Astrocyte (in vitro differentiated cells and primary cell): Measurements from ENCODE around the gene ENOSF1. TPM values are rescaled to one million over a fixed set of nuclear protein-coding genes. Genes with fewer than 3 reads are reported as not detected.

Experiments used
- DNase-seq: peaks from one replicate; pipeline ENCODE4 v3.0.0-alpha.2; 2010; ENCODE audit warnings: low read depth
- FAIRE-seq: peaks from 2 replicates; lab custom pipeline; 2011; peaks lifted over from hg19 to GRCh38; lab: Jason Lieb, UNC
- H2AFZ ChIP-seq: 2 replicates; pipeline ENCODE4 v1.6.0; 2012; ENCODE audit warnings: low read depth, low read length, inconsistent platforms
- H3K27ac ChIP-seq: 2 replicates; pipeline ENCODE4 v1.5.1; 2011; ENCODE audit warnings: low read depth, low read length, inconsistent platforms
- H3K27me3 ChIP-seq: 2 replicates; pipeline ENCODE4 v1.6.0; 2011; ENCODE audit warnings: low read length, inconsistent platforms; ENCODE audit not compliant: insufficient read depth
- H3K36me3 ChIP-seq: 2 replicates; pipeline ENCODE4 v1.5.1; 2011; ENCODE audit warnings: low read length, inconsistent platforms; ENCODE audit not compliant: insufficient read depth
- H3K4me1 ChIP-seq: 2 replicates; pipeline ENCODE4 v1.5.1; 2011; ENCODE audit warnings: low read length, inconsistent platforms; ENCODE audit not compliant: insufficient read depth
- H3K4me2 ChIP-seq: 2 replicates; pipeline ENCODE4 v1.6.0; 2012; ENCODE audit warnings: low read length, inconsistent platforms
- H3K4me3 ChIP-seq: 2 replicates; pipeline ENCODE4 v1.5.1; 2011; ENCODE audit warnings: low read depth, mild to moderate bottlenecking, low read length, inconsistent platforms; ENCODE audit not compliant: insufficient read depth
- H3K79me2 ChIP-seq: 2 replicates; pipeline ENCODE4 v1.6.0; 2012; ENCODE audit warnings: mild to moderate bottlenecking, low read length, inconsistent platforms; ENCODE audit not compliant: insufficient read depth
- H3K9ac ChIP-seq: 2 replicates; pipeline ENCODE4 v1.6.0; 2012; ENCODE audit warnings: mild to moderate bottlenecking, low read length, inconsistent platforms
- H3K9me3 ChIP-seq: 2 replicates; pipeline ENCODE4 v1.5.1; 2012; ENCODE audit warnings: low read depth, mild to moderate bottlenecking, low read length, inconsistent platforms; ENCODE audit not compliant: insufficient read depth
- H4K20me1 ChIP-seq: 2 replicates; pipeline ENCODE4 v1.6.0; 2012; ENCODE audit warnings: low read length, inconsistent platforms; ENCODE audit not compliant: insufficient read depth
- H3K27ac Mint-ChIP-seq: one replicate; pipeline ENCODE4 v1.8.0; 2021; ENCODE audit warnings: mild to moderate bottlenecking, mixed read lengths; ENCODE audit not compliant: unreplicated experiment
- H3K27me3 Mint-ChIP-seq: one replicate; pipeline ENCODE4 v1.8.0; 2021; ENCODE audit warnings: low read depth, mixed read lengths; ENCODE audit not compliant: unreplicated experiment
- H3K36me3 Mint-ChIP-seq: one replicate; pipeline ENCODE4 v1.8.0; 2021; ENCODE audit warnings: low read depth, mixed read lengths; ENCODE audit not compliant: unreplicated experiment
- H3K4me1 Mint-ChIP-seq: one replicate; pipeline ENCODE4 v1.8.0; 2021; ENCODE audit warnings: low read depth, mixed read lengths; ENCODE audit not compliant: unreplicated experiment
- H3K4me3 Mint-ChIP-seq: one replicate; pipeline ENCODE4 v1.8.0; 2021; ENCODE audit warnings: mild to moderate bottlenecking, moderate library complexity, mixed read lengths; ENCODE audit not compliant: unreplicated experiment
- H3K9me3 Mint-ChIP-seq: one replicate; pipeline ENCODE4 v1.8.0; 2021; ENCODE audit warnings: mild to moderate bottlenecking, mixed read lengths; ENCODE audit not compliant: unreplicated experiment
- CTCF ChIP-seq: IDR thresholded peaks from 2 replicates; pipeline ENCODE4 v1.5.1; 2011; ENCODE audit warnings: low read depth, mild to moderate bottlenecking, inconsistent platforms, low read length, moderate library complexity; ENCODE audit not compliant: insufficient read depth
- EZH2 ChIP-seq: IDR thresholded peaks from 2 replicates; pipeline ENCODE4 v1.6.1; 2012; ENCODE audit warnings: mild to moderate bottlenecking, low read length, inconsistent platforms; ENCODE audit not compliant: insufficient read depth
- total RNA-seq: library from RNA; stranded (reverse); gene quantifications from 2 replicates; pipeline ENCODE4 v1.2.1, GENCODE V29; 2021

Gene ENOSF1
- total RNA-seq, 1 donor from 2014 or later: 14.4 TPM

- H3K36me3 Mint-ChIP-seq: peaks cover 5% of the 10 kb centered on the region
- DNase-seq: no peak
- H3K36me3 ChIP-seq: peaks cover 7% of the 10 kb centered on the region
Measured at GRCh38 chr18:681985-682384, 30.4 kb downstream of the ENOSF1 start.

GRCh38 chr18:680392-680791 lies 32.0 kb downstream of the ENOSF1 start:
- Histone ChIP-seq H3K36me3 (peaks cover 9% of the 10 kb centered on the region), H3K79me2 (no peaks in the 10 kb centered on the region), H3K4me2 (no peak overlapping the region), H2AFZ (no peak overlapping the region), H3K27me3 (no peaks in the 10 kb centered on the region), H3K9ac (no peak overlapping the region), H3K4me1 (no peaks in the 10 kb centered on the region), H3K4me3 (no peak overlapping the region), H4K20me1 (no peaks in the 10 kb centered on the region), H3K27ac (no peak overlapping the region), H3K9me3 (no peaks in the 10 kb centered on the region)
- H3K9me3 Mint-ChIP-seq: no peaks in the 10 kb centered on the region
- H3K27ac Mint-ChIP-seq: no peak overlapping the region
- FAIRE-seq (no peak), DNase-seq (no peak)
- H3K36me3 Mint-ChIP-seq: peaks cover 10% of the 10 kb centered on the region
- H3K4me3 Mint-ChIP-seq: no peak overlapping the region
- peaks cover 1% of the 10 kb centered on the region for H3K4me1 Mint-ChIP-seq
- no peak for TF ChIP-seq CTCF
- TF ChIP-seq EZH2: no peak
- H3K27me3 Mint-ChIP-seq: no peaks in the 10 kb centered on the region

More at GRCh38 chr18:681985-682384, 30.4 kb downstream of the ENOSF1 start:
- Mint-ChIP-seq H3K9me3 (no peaks in the 10 kb centered on the region), H3K27ac (no peak overlapping the region), H3K4me1 (peaks cover 8% of the 10 kb centered on the region), H3K4me3 (no peak overlapping the region), H3K27me3 (no peaks in the 10 kb centered on the region)
- Histone ChIP-seq H3K4me3 (no peak overlapping the region), H2AFZ (no peak overlapping the region), H3K27ac (no peak overlapping the region), H3K4me1 (peaks cover 2% of the 10 kb centered on the region), H3K9me3 (no peaks in the 10 kb centered on the region), H3K4me2 (no peak overlapping the region), H4K20me1 (no peaks in the 10 kb centered on the region), H3K79me2 (no peaks in the 10 kb centered on the region), H3K9ac (no peak overlapping the region), H3K27me3 (no peaks in the 10 kb centered on the region)
- FAIRE-seq: no peak
- no peak for TF ChIP-seq CTCF
- no peak for TF ChIP-seq EZH2

GRCh38 chr18:679516-679915 lies 32.9 kb downstream of the ENOSF1 start:
- Mint-ChIP-seq H3K27ac (no peak overlapping the region), H3K36me3 (peaks cover 13% of the 10 kb centered on the region)

More at GRCh38 chr18:679516-679915, 32.9 kb downstream of the ENOSF1 start:
- H3K27me3 ChIP-seq: no peaks in the 10 kb centered on the region
- FAIRE-seq: no peak
- no peaks in the 10 kb centered on the region for H3K79me2 ChIP-seq
- Mint-ChIP-seq H3K9me3 (no peaks in the 10 kb centered on the region), H3K27me3 (no peaks in the 10 kb centered on the region), H3K4me1 (peaks cover 1% of the 10 kb centered on the region), H3K4me3 (no peak overlapping the region)
- no peaks in the 10 kb centered on the region for H4K20me1 ChIP-seq
- H3K4me1 ChIP-seq: no peaks in the 10 kb centered on the region
- H3K9me3 ChIP-seq: no peaks in the 10 kb centered on the region
- no peak for DNase-seq
- no peak overlapping the region for H3K4me3 ChIP-seq
- no peak overlapping the region for H2AFZ ChIP-seq
- TF ChIP-seq EZH2: no peak
- TF ChIP-seq CTCF: no peak
- H3K4me2 ChIP-seq: no peak overlapping the region
- peaks cover 14% of the 10 kb centered on the region for H3K36me3 ChIP-seq
- no peak overlapping the region for H3K9ac ChIP-seq
- H3K27ac ChIP-seq: no peak overlapping the region
